ENCODE data around the gene PI4KA.

The PI4KA gene

DNA sequence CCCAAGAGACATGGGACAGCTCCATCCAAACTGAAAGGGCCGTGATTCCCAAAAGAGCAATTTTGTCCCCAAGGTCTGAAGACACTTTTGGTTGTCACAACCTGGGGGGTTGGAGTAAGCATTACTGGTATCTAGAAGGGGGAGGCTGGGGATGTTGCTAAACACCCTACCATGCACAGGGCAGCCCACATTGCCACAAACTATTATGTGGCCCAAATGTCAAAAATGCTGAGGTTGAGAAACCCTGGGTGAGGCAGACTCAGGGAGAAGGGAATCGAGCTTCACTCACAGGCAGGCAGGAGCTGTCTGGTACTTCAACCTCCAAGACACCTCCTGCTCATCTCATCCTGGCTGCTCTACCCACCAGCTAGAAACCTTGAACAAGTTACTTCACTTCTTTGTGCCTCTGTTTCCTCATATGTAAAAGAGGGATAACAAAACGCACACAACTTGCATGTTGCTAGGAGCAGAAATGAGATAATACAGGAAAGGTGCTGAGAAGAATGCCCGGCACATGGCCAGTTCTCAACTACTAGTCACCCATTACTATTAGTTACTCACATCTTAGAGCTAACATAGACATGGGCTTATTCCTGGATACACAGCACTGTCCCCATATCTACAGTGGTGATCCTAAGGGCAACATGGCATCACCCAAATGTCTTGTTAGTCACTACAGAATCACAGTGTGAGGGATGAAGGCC, 75.9 kb downstream of the PI4KA start:
- H3K4me1 ChIP-seq (ENCODE audit: control insufficient read depth, insufficient read depth, low read length, poor library complexity, severe bottlenecking) = peaks cover 6% of the 10 kb centered on the region
- WGBS, 2 experiments (ENCODE audit: insufficient coverage in 2 of 2) = 92 to 100% methylated on average over 1 to 2 of the region's 4 CpGs
- no peak overlapping the region for H3K27ac ChIP-seq (ENCODE audit: low read depth, low read length, severe bottlenecking)
- H3K4me3 ChIP-seq (ENCODE audit: extremely low read depth, insufficient read depth, low read length, poor library complexity, severe bottlenecking) = no peak overlapping the region
- peaks cover 27% of the 10 kb centered on the region for H3K36me3 ChIP-seq (ENCODE audit: control insufficient read depth, insufficient read depth, low read length)
- H3K9me3 ChIP-seq (ENCODE audit: control insufficient read depth, low read length) = no peaks in the 10 kb centered on the region

DNA sequence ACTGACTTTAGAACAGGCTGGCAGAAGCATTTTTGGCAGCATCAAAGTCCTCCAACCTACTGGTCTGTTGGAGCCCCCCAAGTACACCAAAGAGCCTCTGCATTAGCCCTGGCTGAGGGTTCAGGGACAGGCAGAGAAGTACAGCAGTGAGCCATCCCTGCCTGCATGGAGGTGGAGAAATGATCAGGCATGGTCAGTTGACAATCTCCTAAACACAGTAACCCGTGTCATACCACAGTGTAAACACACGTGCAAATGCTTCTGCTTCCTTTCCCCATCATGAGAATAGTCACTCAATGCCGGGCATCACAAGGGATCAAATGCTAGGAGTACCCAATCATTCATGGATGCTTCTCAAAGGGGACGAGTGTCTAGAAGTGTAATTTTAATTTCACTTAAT, 76.5 kb downstream of the PI4KA start:
- H3K36me3 ChIP-seq (ENCODE audit: control insufficient read depth, insufficient read depth, low read length) = peaks cover 21% of the 10 kb centered on the region
- H3K27ac ChIP-seq (ENCODE audit: low read depth, low read length, severe bottlenecking) = no peak overlapping the region
- no peaks in the 10 kb centered on the region for H3K9me3 ChIP-seq (ENCODE audit: control insufficient read depth, low read length)
- H3K4me1 ChIP-seq (ENCODE audit: control insufficient read depth, insufficient read depth, low read length, poor library complexity, severe bottlenecking) = peaks cover 11% of the 10 kb centered on the region
- 95 to 100% methylated on average over 2 to 3 of the region's 4 CpGs for WGBS, 2 experiments (ENCODE audit: insufficient coverage in 2 of 2)
- no peak overlapping the region for H3K4me3 ChIP-seq (ENCODE audit: extremely low read depth, insufficient read depth, low read length, poor library complexity, severe bottlenecking)

DNA sequence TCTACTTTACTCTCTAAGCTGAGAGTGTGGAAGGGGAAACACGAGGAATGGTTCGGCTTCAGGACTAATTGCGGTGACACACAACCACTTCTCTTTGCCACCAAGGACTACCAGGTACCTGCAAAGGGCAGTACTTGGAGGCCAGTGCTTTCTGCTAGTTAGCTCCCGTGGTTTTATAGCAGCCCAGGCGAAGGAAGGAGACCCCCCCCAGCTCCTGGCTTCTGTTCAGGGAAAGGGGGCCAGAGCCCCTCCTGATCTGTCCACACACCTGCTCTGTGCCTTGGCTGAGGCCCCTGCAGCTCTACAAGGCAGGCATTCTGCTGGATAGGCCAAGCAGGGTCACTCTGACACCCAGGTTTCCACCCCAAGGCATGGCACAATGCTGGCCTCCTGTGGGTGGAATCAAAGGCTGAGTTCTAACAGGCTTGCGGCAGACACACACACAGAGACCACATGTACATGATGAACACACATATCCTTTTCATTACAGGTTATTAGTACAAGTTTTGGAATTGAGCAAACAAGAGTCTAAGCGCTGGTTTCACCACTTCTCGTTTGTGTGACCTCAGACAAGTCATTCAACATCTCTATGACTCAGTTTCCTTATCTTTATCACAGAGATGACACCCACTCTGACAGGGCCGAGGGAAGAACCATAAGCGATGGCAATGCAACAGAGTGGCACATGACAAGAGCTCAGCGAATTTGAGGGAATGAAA, 77.2 kb downstream of the PI4KA start:
- no peak overlapping the region for H3K27ac ChIP-seq (ENCODE audit: low read depth, low read length, severe bottlenecking)
- no peaks in the 10 kb centered on the region for H3K9me3 ChIP-seq (ENCODE audit: control insufficient read depth, low read length)
- H3K4me3 ChIP-seq (ENCODE audit: extremely low read depth, insufficient read depth, low read length, poor library complexity, severe bottlenecking) = no peak overlapping the region
- H3K4me1 ChIP-seq (ENCODE audit: control insufficient read depth, insufficient read depth, low read length, poor library complexity, severe bottlenecking) = peaks cover 11% of the 10 kb centered on the region
- WGBS, 2 experiments (ENCODE audit: insufficient coverage in 2 of 2) = 90 to 95% methylated on average over 7 to 8 of the region's 11 CpGs
- peaks cover 15% of the 10 kb centered on the region for H3K36me3 ChIP-seq (ENCODE audit: control insufficient read depth, insufficient read depth, low read length)

DNA sequence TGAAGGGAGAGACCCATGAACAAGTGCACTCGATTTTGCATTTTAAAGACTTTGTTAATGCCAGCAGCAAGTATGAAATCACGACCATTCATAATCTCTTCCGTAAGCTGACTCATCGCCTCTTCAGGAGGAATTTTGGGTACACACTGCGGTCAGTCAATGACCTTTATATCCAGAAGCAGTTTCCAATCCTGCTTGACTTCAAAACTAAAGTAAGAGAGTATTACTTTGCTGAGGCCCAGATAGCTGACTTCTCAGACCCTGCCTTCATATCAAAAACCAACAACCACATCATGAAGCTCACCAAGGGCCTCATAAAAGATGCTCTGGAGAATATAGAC, 78.8 kb downstream of the PI4KA start:
- Histone ChIP-seq H3K27ac (ENCODE audit: low read depth, low read length, severe bottlenecking) (no peak overlapping the region), H3K36me3 (ENCODE audit: control insufficient read depth, insufficient read depth, low read length) (peaks cover 10% of the 10 kb centered on the region), H3K4me3 (ENCODE audit: extremely low read depth, insufficient read depth, low read length, poor library complexity, severe bottlenecking) (no peak overlapping the region), H3K9me3 (ENCODE audit: control insufficient read depth, low read length) (no peaks in the 10 kb centered on the region), H3K4me1 (ENCODE audit: control insufficient read depth, insufficient read depth, low read length, poor library complexity, severe bottlenecking) (peaks cover 11% of the 10 kb centered on the region)
- 94 to 100% methylated on average over 5 of the region's 5 CpGs for WGBS, 2 experiments (ENCODE audit: insufficient coverage in 2 of 2)

DNA sequence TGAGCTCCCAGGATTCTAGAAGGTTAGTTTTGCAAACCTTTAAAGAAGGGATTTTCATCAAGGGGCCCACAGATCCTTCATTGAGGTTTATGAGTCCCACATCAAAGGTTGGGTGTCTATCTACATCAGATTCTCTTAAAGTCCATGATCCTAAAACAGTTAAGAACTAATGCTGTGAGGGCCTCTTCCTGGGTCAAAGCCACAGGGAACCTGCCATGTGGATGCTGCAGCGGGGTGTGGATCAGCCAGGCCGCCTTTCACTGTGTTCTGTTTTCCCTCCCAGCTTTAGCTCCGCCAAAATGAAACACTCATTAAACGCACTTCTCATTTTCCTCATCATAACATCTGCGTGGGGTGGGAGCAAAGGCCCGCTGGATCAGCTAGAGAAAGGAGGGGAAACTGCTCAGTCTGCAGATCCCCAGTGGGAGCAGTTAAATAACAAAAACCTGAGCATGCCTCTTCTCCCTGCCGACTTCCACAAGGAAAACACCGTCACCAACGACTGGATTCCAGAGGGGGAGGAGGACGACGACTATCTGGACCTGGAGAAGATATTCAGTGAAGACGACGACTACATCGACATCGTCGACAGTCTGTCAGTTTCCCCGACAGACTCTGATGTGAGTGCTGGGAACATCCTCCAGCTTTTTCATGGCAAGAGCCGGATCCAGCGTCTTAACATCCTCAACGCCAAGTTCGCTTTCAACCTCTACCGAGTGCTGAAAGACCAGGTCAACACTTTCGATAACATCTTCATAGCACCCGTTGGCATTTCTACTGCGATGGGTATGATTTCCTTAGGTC, 79.4 kb downstream of the PI4KA start:
- H3K4me1 ChIP-seq (ENCODE audit: control insufficient read depth, insufficient read depth, low read length, poor library complexity, severe bottlenecking) = peaks cover 11% of the 10 kb centered on the region
- 83 to 86% methylated on average over 21 to 22 of the region's 25 CpGs for WGBS, 2 experiments (ENCODE audit: insufficient coverage in 2 of 2)
- H3K36me3 ChIP-seq (ENCODE audit: control insufficient read depth, insufficient read depth, low read length) = peaks cover 10% of the 10 kb centered on the region
- H3K4me3 ChIP-seq (ENCODE audit: extremely low read depth, insufficient read depth, low read length, poor library complexity, severe bottlenecking) = no peak overlapping the region
- H3K27ac ChIP-seq (ENCODE audit: low read depth, low read length, severe bottlenecking) = no peak overlapping the region
- no peaks in the 10 kb centered on the region for H3K9me3 ChIP-seq (ENCODE audit: control insufficient read depth, low read length)

DNA sequence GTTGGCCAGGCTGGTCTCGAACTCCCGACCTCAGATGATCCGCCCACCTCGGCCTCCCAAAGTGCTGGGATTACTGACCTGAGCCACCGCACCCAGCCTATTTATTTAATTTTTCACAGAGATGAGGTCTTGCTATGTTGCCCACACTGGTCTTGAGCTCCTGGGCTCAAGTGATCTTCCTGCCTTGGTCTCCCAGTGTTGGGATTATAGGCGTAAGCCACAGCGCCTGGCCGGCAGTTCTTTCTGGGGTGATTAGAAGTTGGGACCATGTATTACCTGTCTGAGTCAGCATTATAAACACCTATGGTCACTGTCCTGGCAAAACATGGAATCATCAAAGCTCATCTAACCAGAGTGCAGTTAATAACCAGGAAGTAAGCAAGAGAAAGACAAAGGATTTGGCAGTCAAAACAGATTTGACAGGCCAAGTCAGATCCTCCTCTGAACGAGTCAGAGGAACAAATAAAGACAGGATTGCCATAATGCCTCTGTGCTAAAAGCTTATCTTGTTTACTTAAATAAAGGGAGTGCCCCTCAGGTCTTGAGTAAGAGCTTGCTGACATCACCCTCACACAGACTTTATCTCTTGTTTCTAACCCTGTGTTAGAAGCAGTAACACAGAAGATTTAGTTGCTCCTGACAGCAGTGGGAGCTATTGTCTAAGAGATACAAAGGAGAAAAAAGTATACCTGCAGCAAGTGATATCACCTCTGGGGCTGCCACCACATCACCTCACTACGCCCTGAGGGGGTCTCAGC, 81.0 kb downstream of the PI4KA start:
- Histone ChIP-seq H3K4me1 (ENCODE audit: control insufficient read depth, insufficient read depth, low read length, poor library complexity, severe bottlenecking) (peaks cover 11% of the 10 kb centered on the region), H3K27ac (ENCODE audit: low read depth, low read length, severe bottlenecking) (peak overlapping the region; percentile 69), H3K4me3 (ENCODE audit: extremely low read depth, insufficient read depth, low read length, poor library complexity, severe bottlenecking) (no peak overlapping the region), H3K9me3 (ENCODE audit: control insufficient read depth, low read length) (no peaks in the 10 kb centered on the region), H3K36me3 (ENCODE audit: control insufficient read depth, insufficient read depth, low read length) (peaks cover 10% of the 10 kb centered on the region)
- WGBS, 2 experiments (ENCODE audit: insufficient coverage in 2 of 2) = 82 to 92% methylated on average over 7 to 9 of the region's 10 CpGs

DNA sequence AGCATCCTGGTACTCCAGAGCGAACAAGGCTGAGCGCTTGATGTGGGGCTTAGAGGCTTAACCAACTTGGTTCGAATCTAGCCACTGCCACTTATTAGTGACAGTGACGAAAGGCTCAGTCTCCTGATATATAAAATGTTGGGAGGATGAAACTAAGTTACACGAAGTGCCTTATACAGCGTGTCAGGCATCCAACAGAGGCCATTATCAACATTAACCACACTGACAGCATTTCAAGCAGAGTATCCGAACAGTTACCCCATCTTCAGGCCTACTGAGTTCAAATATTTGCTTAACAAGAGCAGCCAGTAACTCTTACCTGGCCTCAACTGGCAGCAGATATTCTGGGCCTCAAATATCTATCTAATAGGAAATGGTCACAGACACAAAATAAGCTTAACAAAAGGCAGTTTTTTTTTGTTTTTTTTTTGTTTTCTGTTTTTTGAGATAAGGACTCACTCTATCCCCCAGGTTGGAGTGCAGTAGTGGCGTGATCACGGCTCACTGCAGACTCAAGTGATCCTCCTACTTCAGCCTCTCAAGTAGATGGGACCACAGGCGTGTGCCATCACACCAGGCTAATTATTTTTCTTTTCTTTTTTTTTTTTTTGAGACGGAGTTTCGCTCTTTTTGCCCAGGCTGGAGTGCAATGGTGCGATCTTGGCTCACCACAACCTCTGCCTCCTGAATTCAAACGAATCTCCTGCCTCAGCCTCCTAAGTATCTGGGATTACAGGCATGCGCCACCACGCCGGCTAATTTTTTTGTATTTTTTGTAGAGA, 81.8 kb downstream of the PI4KA start:
- Histone ChIP-seq H3K4me3 (ENCODE audit: extremely low read depth, insufficient read depth, low read length, poor library complexity, severe bottlenecking) (no peak overlapping the region), H3K4me1 (ENCODE audit: control insufficient read depth, insufficient read depth, low read length, poor library complexity, severe bottlenecking) (peaks cover 11% of the 10 kb centered on the region), H3K9me3 (ENCODE audit: control insufficient read depth, low read length) (no peaks in the 10 kb centered on the region), H3K27ac (ENCODE audit: low read depth, low read length, severe bottlenecking) (no peak overlapping the region), H3K36me3 (ENCODE audit: control insufficient read depth, insufficient read depth, low read length) (peaks cover 10% of the 10 kb centered on the region)
- WGBS, 2 experiments (ENCODE audit: insufficient coverage in 2 of 2) = 90 to 100% methylated on average over 10 to 13 of the region's 17 CpGs

DNA sequence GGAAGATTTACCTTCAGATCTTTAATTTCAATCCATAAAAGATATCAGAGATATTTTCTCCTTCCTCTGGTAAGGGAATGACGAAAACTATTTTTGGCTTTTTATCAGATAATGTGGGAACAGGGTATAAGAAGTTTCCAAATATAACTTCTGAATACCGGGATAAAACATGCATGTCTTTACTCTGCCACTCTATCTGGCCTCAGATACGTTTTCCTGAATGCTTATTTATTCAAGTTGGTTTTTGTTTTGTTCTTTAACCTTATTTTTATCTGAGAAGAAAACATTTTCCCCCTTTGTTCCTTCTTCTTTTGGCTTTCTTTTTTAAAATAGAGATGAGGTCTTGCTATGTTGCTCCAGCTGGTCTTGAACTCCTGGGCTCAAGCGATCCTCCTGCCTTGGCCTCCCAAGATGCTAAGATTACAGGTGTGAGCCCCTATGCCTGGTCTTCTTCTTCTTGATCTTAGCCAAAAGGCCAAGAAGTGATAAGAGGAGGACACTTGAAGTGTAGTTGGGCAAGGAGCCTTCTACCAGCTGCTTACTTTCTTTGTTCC, 83.2 kb downstream of the PI4KA start:
- Histone ChIP-seq H3K4me3 (ENCODE audit: extremely low read depth, insufficient read depth, low read length, poor library complexity, severe bottlenecking) (no peak overlapping the region), H3K9me3 (ENCODE audit: control insufficient read depth, low read length) (no peaks in the 10 kb centered on the region)
- 86 to 100% methylated on average over 1 of the region's 4 CpGs for WGBS, 2 experiments (ENCODE audit: insufficient coverage in 2 of 2)

DNA sequence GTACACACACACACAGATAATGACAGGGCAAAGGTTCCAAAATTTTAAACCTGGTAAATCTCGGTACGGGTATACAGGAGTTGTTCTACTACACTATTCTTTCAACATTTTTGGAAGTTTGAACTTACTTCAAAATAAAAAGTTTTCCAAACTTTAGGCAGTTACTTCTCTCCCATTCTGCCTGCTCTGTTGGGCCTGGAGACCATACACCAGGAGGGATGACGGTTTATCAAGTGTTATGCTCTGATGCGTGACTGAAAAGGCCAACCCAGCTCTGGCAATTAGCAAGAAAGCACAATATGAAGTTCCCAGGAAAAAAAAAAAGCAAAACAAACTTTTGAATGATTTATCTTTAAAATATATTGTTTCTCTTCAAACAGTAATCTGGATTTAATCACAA, 83.7 kb downstream of the PI4KA start:
- peaks cover 11% of the 10 kb centered on the region for H3K4me1 ChIP-seq (ENCODE audit: control insufficient read depth, insufficient read depth, low read length, poor library complexity, severe bottlenecking)
- H3K27ac ChIP-seq (ENCODE audit: low read depth, low read length, severe bottlenecking) = no peak overlapping the region
- peaks cover 7% of the 10 kb centered on the region for H3K36me3 ChIP-seq (ENCODE audit: control insufficient read depth, insufficient read depth, low read length)
- WGBS, 2 experiments (ENCODE audit: insufficient coverage in 2 of 2) = 95% methylated on average over 3 of the region's 4 CpGs; no CpG with 5 or more reads in 1 of the 2 experiments
- no peaks in the 10 kb centered on the region for H3K9me3 ChIP-seq (ENCODE audit: control insufficient read depth, low read length)
- H3K4me3 ChIP-seq (ENCODE audit: extremely low read depth, insufficient read depth, low read length, poor library complexity, severe bottlenecking) = no peak overlapping the region

More for the DNA sequence above, 83.2 kb downstream of the PI4KA start:
- Histone ChIP-seq H3K36me3 (ENCODE audit: control insufficient read depth, insufficient read depth, low read length) (peaks cover 10% of the 10 kb centered on the region), H3K27ac (ENCODE audit: low read depth, low read length, severe bottlenecking) (no peak overlapping the region), H3K4me1 (ENCODE audit: control insufficient read depth, insufficient read depth, low read length, poor library complexity, severe bottlenecking) (peaks cover 11% of the 10 kb centered on the region)

Data from mesodermal cell (in vitro differentiated cells).